ENCODE measurements around the gene MPZL1.

GRCh38 chr1:167708940-167709389 lies 12.8 kb upstream of the MPZL1 start:
- TF ChIP-seq SP1 (IDR thresholded peaks at IDR 0.05; ENCODE audit: low read depth, low read length), result no peak
- no peak for TF ChIP-seq TAF1 (IDR thresholded peaks at IDR 0.05; ENCODE audit: low read depth, low read length)
- TF ChIP-seq CTCF (IDR thresholded peaks at IDR 0.05; ENCODE audit: control extremely low read depth in 1 of 3, insufficient read depth in 1 of 3, low read depth in 1 of 3, low read length in 3 of 3), result no peak
- TF ChIP-seq GABPA (IDR thresholded peaks at IDR 0.05; ENCODE audit: borderline replicate concordance, insufficient read depth, low read length), result no peak
- no peak for TF ChIP-seq JUND (IDR thresholded peaks at IDR 0.05; ENCODE audit: low read length)
- TF ChIP-seq PHF8 (conservative IDR thresholded peaks at IDR 0.05; ENCODE audit: low read depth, low read length), result no peak
- TF ChIP-seq, protein P1, sequence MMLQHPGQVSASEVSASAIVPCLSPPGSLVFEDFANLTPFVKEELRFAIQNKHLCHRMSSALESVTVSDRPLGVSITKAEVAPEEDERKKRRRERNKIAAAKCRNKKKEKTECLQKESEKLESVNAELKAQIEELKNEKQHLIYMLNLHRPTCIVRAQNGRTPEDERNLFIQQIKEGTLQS (IDR thresholded peaks at IDR 0.05; ENCODE audit: insufficient read depth, low read depth, low read length), result no peak
- no peak for TF ChIP-seq KDM1A (IDR thresholded peaks at IDR 0.05; ENCODE audit: borderline replicate concordance, low read length)
- no peak for TF ChIP-seq RAD21 (IDR thresholded peaks at IDR 0.05 in 1 of 2, conservative IDR thresholded peaks at IDR 0.05 in 1 of 2; ENCODE audit: low read depth in 2 of 2, low read length in 2 of 2)
- no peak for TF ChIP-seq CBX8 (IDR thresholded peaks at IDR 0.05; ENCODE audit: borderline replicate concordance, low read depth, low read length)
